HFFc6 (cell line): ENCODE results near the gene MYL3. TPM values are rescaled to one million over a fixed set of nuclear protein-coding genes. Genes with fewer than 3 reads are reported as not detected.
A peak's percentile ranks its signal among the peaks of the same experiment; 100 is the strongest.

Source experiments
- DNase-seq: peaks from one replicate; pipeline ENCODE4 v3.0.0-alpha.2; 2018
- H3K27ac Mint-ChIP-seq: 2 replicates; pipeline ENCODE4 v1.8.0; 2020; ENCODE audit warnings: mild to moderate bottlenecking, mixed read lengths
- H3K27me3 Mint-ChIP-seq: 2 replicates; pipeline ENCODE4 v1.8.0; 2021; ENCODE audit warnings: mild to moderate bottlenecking, moderate library complexity, mixed read lengths; ENCODE audit not compliant: insufficient read depth
- H3K36me3 Mint-ChIP-seq: 2 replicates; pipeline ENCODE4 v1.8.0; 2021; ENCODE audit warnings: low read depth, mixed read lengths
- H3K4me1 Mint-ChIP-seq: 2 replicates; pipeline ENCODE4 v1.8.0; 2020; ENCODE audit warnings: low read depth, mixed read lengths
- H3K4me3 Mint-ChIP-seq: 2 replicates; pipeline ENCODE4 v1.8.0; 2020; ENCODE audit warnings: mild to moderate bottlenecking, moderate library complexity, mixed read lengths
- H3K9me3 Mint-ChIP-seq: 2 replicates; pipeline ENCODE4 v1.8.0; 2020; ENCODE audit warnings: mild to moderate bottlenecking, mixed read lengths
- total RNA-seq, 6 experiments: library from RNA; stranded (reverse); fragmentation: NEBNext Ultra II Directional; extraction: Animal tissue kit (Norgen Biotek cat#: 25700); gene quantifications; 2 replicates in 1 of 6; 3 replicates in 5 of 6; pipeline ENCODE4 v1.2.3, GENCODE V29; 2021
- TF ChIP-seq, protein P1 (sequence below): fragments of 200-600 bp; sonication (generic); IDR thresholded peaks from 2 replicates; pipeline ENCODE4 v1.5.0; 2021; ENCODE audit warnings: antibody characterized with exemption, mild to moderate bottlenecking

Gene MYL3
- total RNA-seq, 6 experiments from 2014 or later = 0.30 to 0.31 TPM; not detected in 4

DNA sequence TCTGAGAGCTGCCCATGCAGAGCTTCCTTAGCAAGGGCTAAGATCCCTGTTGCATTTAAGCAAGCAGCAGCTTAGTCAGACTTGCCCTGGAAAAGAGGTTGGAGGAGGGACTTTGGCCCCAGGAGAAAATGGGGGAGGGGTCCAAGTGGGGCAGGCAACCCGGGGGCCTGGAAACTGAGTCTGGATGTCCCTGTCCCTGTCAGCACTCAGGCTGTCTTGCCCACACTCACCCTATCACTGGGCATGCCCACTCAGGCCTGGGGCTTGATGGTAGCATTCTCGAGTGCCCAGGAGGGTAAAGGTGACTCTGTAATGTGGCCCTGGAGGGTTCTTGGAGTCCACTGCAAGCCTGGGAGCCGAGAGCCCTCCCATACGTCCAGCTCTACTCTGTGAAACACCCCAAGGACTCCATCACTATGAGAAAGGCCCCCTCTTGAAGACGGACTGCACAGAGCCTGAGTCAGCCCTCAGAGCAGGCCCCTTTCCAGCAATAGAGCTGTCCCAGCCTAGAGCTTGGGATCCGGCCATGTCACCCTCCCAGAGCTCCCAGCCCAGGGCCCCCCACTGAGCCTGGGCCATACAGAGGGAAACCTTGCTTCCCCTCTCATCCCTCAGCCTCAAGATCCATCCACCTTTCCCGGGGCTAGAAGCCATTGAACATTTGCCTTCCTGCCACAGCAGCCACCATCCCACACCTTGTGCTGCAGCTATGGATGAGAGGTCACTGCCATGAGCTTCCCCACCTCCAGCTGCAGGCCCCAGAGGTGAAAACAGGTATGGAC is 13.4 kb downstream of the MYL3 start:
- Mint-ChIP-seq H3K27me3 (peaks cover 11% of the 10 kb centered on the region), H3K4me3 (no peak overlapping the region), H3K27ac (no peak overlapping the region), H3K36me3 (no peaks in the 10 kb centered on the region), H3K9me3 (no peaks in the 10 kb centered on the region), H3K4me1 (peaks cover 18% of the 10 kb centered on the region)
- no peak for DNase-seq
- TF ChIP-seq, protein P1, sequence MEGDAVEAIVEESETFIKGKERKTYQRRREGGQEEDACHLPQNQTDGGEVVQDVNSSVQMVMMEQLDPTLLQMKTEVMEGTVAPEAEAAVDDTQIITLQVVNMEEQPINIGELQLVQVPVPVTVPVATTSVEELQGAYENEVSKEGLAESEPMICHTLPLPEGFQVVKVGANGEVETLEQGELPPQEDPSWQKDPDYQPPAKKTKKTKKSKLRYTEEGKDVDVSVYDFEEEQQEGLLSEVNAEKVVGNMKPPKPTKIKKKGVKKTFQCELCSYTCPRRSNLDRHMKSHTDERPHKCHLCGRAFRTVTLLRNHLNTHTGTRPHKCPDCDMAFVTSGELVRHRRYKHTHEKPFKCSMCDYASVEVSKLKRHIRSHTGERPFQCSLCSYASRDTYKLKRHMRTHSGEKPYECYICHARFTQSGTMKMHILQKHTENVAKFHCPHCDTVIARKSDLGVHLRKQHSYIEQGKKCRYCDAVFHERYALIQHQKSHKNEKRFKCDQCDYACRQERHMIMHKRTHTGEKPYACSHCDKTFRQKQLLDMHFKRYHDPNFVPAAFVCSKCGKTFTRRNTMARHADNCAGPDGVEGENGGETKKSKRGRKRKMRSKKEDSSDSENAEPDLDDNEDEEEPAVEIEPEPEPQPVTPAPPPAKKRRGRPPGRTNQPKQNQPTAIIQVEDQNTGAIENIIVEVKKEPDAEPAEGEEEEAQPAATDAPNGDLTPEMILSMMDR = no peak

DNA sequence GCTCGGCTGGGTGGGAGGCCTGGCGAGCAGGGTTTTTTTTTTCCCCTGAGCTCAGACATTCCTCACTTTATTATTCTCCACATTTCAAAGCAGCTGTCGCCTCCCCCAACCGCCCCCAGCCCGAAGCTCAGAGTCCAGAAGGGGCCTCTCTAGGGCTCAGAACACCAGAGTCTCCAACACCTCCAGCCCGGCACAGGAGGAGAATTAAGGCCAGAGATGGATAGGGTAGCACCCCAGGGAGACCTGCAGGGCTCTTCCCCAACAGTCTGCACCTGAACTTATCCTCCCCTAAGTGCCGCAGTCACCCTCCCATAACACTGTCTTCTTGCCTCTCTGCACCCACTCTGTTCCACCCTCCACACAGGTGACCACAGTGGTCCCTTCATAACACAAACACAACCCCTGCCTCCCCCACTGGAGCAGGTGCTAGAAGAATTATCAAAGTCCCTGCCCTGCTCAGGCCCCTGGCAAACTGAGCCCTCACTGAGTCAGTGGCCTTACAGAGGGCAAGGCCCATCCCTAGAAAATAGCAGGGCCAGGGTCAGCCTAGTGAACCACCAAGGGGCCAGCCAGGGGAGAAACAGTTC is 14.1 kb downstream of the MYL3 start:
- H3K36me3 Mint-ChIP-seq = no peaks in the 10 kb centered on the region
- DNase-seq = no peak
- peaks cover 14% of the 10 kb centered on the region for H3K27me3 Mint-ChIP-seq
- no peak overlapping the region for H3K4me3 Mint-ChIP-seq
- H3K27ac Mint-ChIP-seq = no peak overlapping the region
- TF ChIP-seq, protein P1 = no peak
- no peaks in the 10 kb centered on the region for H3K9me3 Mint-ChIP-seq
- H3K4me1 Mint-ChIP-seq = peaks cover 18% of the 10 kb centered on the region

DNA sequence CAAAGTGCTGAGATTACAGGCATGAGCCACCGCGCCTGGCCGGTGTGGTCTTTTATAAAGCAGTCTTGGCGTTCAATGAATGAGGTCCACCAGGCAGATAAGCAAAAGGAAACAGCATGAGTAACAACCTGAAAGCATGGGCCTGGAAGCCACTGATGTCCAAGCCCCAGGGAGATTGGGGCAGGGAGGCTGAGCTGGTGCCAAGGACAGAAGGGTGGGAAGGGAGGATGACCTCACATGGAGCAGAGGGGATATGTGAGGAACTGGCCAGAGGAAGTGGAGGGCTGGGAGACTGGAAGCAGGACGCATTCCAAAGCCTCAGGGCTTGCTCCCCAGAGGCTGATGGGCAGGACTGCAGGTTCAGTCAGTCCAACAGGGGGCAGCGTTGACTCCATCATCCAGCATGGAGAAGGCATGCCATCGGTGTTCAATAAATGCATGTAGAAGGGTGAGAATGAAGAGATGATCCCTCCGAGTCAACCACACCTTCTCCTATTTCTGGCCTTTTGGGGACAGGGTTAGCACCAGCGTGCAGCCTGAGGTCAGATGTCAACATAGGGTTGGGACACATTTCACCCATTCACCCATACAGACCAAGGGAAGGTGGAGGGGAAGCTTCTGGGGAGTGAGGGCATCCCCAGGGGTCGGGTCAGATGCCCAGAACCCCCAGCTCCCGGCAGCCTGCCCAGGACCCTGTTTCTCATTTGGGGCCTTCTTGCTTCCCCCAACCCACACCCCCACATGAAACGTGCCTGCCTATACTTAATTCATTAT is 14.8 kb downstream of the MYL3 start:
- Mint-ChIP-seq H3K36me3 (no peaks in the 10 kb centered on the region), H3K4me1 (peaks cover 18% of the 10 kb centered on the region), H3K27ac (no peak overlapping the region; the same call in 1 of the 2 replicates), H3K4me3 (no peak overlapping the region), H3K27me3 (peaks cover 17% of the 10 kb centered on the region), H3K9me3 (no peaks in the 10 kb centered on the region; the same call in 1 of the 2 replicates)
- peak; percentile 38 for DNase-seq
- TF ChIP-seq, protein P1 = peak; percentile 78

DNA sequence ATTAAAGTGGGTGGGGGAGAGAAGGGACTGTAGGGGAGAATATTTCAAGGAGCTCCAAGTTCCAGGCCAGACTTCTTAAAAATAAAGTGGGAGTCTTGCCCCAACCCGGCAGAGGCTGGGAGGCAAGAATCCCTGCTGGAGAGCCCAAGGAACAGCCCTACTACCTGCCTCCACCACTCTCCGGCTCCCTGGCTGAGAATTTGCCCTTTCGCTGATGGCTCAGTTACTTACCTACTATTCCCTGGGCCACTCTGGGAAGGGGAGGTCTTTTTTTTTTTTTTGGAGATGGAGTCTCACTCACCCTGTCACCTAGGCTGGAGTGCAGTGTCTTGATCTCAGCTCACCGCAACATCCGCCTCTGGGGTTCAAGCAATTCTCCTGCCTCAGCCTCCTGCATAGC is 15.5 kb downstream of the MYL3 start:
- TF ChIP-seq, protein P1 = no peak
- H3K36me3 Mint-ChIP-seq = no peaks in the 10 kb centered on the region
- no peak for DNase-seq
- H3K4me1 Mint-ChIP-seq = peaks cover 18% of the 10 kb centered on the region
- peaks cover 15% of the 10 kb centered on the region for H3K27me3 Mint-ChIP-seq
- no peak overlapping the region for H3K27ac Mint-ChIP-seq
- H3K4me3 Mint-ChIP-seq = no peak overlapping the region
- H3K9me3 Mint-ChIP-seq = peaks cover 4% of the 10 kb centered on the region; the same call in 1 of the 2 replicates

DNA sequence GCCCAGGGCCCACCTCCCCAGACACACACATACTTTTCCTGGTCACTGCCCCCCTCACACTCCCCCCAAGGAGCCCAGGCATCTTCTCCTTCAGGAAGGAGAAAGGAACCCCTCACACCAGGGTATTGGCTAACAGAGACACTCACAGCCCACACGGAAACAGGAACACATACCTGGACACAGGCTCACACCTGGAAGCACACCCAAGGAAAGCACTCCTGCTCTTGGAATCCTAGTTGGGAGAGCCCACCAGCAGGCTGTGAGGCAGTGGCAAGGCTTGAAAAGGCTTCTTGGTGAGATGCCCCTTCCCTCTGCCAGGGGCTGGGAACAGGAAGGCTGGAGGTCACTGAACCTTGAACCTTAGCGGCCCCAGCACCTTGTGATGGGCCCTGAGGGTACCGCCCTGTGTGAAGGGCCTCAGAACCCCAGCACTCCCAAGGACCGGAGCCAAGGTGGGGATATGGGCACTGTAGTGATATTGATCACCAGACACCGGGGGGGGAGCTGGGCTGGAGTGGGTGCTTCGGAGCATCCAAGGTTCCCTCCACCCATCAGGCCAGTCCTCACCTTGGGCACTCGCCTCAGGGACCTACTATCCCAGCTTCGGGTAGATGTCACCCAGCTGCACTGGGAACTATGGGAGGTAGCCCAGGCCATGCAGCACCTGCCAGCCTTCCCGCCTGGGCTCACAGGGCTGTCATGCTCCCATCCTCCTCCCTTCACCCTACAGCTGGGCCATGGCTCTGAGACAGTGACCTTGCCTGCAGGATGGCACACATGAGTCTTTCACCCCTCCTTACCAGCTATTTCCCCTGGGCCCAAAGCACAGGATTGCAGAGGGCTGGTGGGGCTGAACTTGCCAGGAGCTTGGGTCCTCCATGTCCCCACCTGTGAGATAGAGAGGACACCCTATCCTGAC is 16.4 kb downstream of the MYL3 start:
- Mint-ChIP-seq H3K27me3 (peaks cover 15% of the 10 kb centered on the region), H3K4me3 (peak overlapping the region; percentile 73; the same call in 1 of the 2 replicates), H3K9me3 (peaks cover 5% of the 10 kb centered on the region), H3K27ac (no peak overlapping the region), H3K36me3 (peaks cover 1% of the 10 kb centered on the region; the same call in 1 of the 2 replicates), H3K4me1 (peaks cover 18% of the 10 kb centered on the region)
- no peak for DNase-seq
- TF ChIP-seq, protein P1 = no peak
